Stimulated activated CD8-positive, alpha-beta memory T cell treated with anti-CD3 and anti-CD28 coated beads, Interleukin-12 subunit alpha, Interleukin-12 subunit beta, amount 100 ng/mL, for 24 hours (primary cell): ENCODE data around the gene NFATC3.

Experiments used
- DNase-seq: peaks from one replicate; pipeline ENCODE4 v3.0.0-alpha.2; 2020; ENCODE audit errors: extremely low read depth

The NFATC3 gene

DNA sequence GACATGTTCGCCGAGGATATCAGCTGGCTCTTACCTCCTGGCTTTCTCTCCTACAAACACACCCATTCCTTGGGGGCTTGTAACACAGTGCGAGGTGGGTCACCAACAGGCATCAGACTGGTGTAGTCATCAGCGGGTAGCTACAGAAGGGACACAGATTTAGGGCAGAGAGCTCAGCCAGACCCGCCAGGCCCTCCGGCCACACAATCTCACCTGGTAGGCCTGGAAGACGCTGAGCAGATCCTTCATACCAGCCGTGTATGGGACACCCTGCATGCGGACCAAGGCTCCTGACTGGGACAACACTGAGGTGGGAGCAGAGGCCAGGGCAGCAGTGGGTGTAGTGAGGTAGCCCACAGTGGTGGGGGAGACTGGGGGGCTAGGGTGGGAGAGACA, 145.0 kb downstream of the NFATC3 start:
- DNase-seq: no peak

DNA sequence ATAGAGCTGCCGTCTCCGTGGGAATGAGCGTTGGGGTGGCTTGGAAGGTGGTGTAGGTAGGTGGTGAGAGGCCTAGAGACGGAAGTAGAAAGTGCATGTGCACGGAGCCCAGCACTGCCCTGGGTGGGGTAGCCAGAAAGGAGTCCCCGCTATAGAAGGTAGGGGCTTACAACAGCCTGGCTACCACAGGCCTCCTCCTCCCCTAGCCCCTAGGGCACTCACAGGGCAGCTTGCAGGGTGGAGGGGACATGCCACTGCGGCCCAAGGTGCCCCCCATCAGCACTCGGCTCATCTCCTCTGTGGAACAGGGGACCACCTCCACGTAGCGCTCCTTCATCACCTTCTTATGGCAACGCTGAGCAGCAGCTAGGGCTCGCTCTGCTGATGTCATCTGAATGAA, 145.8 kb downstream of the NFATC3 start:
- DNase-seq: no peak

DNA sequence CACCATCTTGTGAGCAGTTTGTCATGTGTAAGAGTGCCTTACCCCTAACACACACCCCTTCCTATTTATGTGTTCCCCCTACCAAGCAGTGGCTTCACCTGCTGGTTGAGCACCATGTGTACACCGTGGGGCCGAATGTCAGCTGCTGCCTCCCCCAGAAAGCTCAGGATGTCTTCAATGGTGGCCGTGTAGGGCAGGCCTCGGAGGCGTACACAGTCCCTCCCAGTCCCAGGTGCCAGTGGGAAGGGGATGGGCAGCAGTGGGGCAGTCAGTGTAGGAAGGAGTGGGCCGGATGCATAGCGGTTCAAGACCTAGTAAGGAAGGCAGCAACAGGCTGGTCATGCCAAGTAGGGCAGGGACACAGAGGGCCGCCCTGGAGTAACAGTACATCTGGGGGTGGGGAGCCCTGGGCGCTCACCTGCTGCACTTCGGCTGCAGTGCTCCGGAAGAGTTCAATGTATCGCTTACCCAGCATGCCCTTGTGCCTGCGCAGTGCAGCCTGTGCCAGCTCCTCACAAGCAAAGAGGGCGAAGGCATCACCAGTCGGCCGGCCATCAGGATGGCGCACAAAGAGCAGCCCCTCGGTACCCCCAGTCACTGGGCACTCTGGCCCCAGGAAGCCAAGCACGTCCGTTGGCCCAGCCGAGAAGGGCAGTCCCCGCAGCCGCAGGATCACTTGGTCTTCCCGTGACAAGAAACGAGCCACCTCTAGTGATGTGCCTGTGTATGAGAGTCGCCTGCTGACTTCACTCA, 146.4 kb downstream of the NFATC3 start:
- no peak for DNase-seq

DNA sequence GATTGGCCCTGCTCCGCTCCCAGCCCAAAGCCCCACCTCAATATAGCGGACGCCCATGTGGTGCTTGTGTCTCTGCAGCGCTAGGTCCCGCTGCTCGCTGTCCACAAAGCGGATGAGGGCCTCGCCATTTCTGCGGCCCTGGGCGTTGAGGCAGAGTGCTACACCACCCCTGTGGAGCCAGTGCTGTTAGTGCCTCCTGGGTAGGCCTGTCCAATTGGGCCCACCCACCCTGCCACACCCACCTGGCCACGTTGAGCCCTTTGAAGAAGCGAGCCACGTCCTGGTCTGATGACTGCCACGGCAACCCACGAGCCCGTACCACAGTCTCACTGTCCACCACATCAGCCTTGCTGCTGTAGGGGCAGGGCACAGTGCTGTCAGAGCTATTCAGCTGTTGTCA, 147.2 kb downstream of the NFATC3 start:
- no peak for DNase-seq

DNA sequence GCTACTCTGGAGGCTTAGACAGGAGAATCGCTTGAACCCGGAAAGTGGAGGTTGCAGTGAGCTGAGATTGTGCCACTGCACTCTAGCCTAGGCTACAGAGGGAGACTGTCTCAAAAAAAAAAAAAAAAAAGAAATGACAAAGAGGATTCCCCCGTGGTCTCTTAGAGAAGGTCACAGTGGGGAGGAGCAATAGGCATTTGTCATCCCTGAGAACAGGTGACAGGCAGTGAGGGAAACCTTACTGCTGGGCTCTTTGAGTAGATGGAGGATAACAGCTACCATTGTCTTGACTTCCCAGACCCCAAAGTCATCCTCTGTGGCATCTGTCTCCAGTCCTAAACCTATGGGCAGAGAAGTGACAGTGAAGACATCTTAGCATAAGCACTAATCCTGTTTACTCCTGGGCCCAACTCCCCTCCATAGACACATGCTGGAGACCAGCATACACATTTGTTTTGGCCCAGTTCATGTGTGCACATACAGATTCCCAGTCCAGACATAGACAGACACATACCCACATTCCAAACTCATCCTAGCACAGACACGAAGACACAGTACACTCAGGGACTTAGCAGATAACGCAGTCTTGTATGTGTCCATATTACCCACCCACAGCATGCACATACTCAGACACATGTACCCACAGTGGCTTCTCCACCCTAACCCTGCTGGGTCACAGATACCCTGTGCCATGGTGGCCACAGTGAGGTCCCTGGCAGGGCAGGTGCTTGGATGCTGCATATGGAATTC, 148.1 kb downstream of the NFATC3 start:
- no peak for DNase-seq

DNA sequence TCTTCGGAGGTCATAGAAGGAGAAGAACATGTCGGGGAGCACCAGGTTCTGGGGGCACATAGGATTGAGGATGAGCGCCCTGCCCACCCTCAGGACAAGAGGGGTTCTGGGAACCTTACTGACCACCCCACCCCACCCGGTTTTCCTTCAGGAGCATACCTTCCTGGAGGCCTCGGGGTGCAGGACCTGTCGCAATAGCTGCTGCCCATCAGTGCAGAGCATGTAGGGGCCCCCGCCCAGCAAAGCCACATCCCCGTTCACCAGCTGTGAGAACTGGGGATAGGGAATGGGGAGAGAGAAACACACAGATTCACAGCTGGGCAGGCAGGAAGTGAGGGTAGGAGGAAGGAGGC, 148.6 kb downstream of the NFATC3 start:
- no peak for DNase-seq

DNA sequence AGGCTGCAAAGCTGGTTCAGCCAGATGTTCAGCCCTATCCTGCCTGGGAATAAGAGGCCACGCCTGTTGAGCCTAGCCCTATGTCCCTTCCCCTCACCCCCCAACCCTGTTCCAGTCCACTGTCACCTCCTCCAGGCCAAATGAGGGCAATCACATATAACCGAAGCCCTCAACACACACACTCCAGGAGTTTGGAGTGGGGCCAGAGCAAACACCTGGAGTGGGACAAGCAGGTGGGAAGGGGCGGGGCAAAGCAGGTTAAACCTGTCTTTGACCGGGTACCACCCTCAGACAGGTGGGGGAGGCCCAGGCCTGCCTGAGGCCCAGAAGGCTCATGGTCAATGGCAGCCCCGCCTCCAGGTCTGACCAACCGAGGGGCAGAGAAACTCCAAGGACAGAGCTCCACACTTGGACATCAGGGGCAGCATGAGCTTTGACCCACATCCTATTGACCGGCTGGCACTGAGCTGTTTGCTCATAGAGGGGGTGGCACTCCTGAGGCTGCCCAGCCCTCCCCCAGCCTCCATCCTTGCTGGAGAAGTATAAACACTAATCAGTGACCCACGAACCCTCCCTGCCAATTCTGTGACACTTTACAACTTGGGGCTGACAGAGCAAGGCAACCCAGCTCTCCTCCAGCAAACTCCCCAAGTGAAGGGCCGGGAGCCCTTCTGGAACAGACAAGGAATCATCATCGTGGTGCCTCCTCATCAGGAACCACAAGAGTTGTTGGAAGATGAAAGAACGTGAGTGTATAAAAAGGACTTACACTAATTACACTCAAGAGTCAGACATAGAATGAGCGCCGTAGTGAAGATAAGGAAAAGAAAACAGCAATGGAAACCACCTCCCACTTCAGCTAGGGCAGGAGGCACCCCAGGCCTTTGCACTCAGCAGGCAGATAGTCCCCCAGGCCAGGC, 149.3 kb downstream of the NFATC3 start:
- no peak for DNase-seq

DNA sequence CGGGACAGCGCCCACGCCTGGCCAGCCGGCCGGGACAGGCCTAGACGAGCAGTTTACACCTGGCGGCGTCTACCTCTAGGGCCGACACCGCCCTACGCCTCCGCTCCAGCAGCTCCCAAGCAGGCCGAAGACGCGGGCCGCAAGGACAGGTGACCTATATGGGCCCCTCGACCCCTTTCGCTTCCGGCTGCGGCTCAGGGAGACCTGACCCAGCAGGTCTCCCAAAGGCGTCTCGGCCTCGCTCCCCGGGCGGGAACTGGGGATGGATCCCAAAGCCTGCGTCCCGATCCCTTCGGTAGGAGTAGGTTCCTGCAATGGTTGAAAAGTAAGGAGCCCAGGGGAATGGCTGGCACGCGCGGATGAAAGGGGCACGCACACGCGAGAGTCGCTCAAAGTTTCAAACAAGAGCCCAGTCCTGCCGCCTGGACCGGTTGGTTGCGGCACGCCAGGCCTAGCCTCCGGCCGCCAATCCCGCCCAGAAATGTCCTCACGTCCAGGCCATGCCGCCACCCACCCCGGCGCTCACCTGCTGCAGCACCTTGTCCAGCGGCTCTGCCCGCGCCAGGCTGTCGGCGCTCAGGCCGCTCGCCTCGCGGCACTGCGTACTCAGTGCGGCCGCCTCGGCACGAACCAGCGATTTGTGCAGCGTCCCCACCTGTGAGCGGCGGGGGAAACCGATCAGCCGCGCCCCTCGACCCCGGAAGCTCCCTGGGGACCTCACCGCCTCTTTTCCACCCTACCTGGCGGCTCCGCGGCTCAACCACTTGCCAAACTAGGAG, 150.1 kb downstream of the NFATC3 start:
- DNase-seq: no peak

DNA sequence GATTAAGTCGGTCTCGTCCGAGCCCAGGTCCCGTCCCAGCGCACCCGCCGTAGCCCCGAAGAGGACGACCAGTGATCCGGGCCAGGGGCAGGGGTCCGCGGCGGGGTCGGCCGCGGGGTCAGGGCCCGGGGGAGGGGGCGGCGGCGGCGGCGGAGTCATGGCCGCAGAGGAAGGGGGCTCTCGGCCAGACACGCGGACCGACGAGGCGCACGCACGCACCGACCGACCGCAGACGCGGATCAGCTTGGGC, 150.6 kb downstream of the NFATC3 start, which contains the start of gene ESRP2:
TSS of gene ESRP2 (minus strand) at position 241 of the 250 bp plus-strand sequence. CDS start at position 159, 82 bp downstream.
- no peak for DNase-seq

DNA sequence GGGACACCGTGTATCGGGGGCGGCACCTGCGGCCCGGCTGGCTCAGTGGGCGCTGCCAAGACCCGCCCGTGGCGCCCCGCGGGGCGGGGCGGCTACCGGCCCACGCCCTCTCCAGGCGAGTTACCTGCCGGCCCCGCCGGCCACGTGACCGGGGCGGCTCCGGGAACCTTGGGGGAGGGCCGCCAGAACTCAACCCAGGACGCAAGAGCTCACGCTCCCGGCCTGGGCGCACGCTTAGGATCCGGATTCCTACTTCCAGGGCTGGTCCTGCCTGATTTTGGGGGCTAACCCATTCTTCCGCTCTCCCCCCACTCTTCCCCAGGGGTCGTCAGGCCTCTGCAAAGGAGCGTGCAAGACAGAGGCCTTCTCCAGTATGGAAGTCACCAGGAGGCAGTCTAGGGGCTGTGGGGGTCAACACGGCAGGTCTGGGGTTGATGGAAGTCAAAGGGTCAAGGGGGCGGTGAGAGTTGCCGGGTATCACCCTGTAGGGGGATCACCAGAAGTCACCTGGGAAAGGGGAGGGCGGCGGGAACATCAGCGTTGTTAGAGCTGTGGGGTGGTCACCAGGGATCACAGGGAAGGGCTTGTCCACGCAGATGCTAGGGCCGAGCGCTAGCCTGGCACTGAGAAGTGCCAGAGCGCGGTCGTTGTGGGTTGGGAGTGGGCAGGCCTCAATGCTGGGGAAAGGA, 151.1 kb downstream of the NFATC3 start:
- DNase-seq: no peak

DNA sequence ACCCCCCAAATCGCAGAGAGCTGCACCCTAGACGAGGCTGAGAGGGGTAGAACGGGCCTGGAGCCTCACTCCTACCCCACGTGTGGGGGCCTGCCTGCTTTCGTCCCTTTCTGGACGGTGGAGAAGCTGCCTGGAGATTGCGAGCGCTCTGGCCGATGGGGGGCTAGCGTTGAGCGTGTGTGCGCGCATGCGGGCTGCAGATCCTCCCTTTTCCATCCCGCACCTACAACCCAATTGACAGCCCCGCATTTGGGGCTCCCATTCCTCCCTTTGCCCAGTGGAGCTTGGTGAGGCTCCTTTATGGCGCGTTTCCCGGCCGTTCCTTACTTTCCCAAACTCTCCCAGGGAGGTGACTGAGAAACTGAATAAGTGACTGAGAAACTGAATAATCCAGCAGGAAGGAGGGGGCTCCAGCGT, 151.7 kb downstream of the NFATC3 start:
- no peak for DNase-seq

DNA sequence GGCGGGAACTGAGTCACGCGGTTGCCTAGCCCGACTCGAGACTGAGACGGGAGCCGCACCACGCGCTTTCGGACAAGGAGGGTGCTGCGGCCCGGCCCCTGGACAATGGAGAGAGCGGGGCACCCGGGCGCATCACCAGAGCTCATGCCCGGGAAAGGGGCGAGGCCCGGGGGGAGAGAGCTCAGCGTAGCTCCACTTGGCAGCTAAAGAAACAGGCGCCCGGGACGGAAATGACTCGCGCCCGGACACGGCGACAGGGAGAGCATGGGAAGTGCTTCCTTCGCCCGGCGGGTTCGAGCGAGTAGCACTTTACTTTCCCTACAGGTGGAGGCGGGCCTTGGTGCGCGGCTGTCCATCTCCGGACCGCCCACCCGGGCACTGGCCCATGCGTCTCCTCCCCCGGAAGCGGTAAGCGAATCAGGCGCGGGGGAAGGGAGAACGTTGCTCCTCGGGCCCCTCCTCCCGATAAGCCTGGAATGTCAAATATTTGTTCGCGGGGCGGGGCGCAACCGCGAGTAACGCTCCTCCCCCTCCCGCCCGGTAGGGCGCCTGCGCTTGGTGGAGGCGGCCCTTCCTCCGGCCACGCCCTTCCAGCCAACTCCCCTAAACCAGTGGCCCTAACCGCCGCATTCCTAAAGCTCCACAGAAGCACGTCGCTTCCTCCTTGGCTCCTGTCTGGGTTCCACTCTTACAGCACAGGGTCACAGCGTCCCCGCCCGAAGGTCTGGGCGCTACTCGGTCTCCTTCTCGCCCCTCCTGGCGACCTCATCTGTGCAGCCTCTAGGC, 152.3 kb downstream of the NFATC3 start:
- peak; percentile 75 for DNase-seq

DNA sequence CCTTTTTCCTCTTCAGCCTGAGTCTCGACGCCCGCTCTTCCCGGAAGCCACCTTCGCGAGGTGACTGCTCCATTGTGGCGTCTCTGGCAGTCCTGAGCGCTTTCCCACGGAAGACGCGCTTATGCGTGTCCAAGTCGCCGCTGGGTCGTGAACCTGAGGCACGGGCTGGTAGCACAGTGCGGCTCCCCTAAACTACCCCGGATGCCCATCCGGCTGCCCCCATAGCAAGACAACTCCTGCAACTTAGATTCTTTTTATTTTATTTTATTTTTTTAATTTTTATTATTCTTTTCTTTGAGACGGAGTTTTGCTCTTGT, 152.8 kb downstream of the NFATC3 start:
- DNase-seq: no peak

DNA sequence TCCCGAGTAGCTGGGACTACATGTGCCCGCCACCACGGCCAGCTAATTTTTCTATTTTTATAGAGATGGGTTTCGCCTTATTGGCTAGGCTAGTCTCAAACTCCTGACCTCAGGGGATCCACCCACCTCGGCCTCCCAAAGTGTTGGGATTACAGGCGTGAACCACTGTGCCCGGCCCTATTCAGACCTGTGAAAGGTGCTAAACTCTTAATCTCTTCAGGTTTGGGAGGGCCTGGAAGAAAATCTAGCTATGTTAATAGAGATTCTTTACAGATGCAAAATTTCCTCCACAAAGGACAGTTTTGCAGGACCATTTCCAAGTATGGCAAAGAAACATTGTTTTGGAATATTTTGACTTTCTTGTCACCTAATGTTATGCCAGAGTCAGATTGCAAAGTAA, 156.9 kb downstream of the NFATC3 start:
- DNase-seq: no peak

DNA sequence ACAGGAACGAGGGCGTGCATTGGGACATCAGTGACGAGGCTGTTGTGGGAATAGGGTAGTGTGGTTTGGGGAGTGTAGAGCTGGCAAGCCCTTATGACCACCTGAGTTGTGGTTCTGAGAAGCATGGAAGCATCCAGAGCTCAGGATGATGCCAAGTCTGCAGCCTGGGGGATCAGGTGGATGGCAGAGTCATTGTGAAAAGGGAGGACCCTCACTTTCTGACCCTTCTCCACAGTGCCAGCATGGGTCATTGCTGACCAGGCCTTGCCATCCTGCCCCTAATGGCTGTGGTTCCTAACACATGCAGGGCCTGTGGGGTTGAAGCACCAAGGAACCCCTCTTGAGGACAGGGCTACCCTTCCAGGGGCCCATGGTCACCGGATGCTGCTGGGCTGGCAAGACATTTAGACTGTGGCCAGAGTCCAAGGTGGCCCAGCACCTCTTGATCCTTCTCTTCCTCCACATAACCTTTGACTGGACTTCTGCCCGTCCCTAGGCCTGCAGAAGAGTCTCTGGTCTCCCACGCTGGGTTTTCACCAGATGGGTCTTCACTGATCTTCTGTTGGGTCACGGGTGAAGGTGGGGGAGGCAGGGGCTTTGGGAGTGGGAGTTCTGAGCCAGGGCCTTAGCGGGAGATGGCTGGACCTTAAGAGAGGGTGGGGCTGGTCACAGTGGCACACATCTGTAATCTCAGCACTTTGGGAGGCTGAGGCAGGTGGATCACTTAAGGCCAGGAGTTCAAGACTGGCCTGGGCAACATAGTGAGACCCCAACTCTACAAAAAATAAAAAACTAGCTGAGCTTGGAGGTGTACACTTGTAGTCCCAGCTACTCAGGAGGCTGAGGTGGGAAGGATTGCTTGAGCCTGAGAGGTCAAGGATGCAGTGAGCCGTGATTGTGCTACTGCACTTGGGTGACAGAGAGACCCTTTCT, 158.0 kb downstream of the NFATC3 start:
- no peak for DNase-seq

DNA sequence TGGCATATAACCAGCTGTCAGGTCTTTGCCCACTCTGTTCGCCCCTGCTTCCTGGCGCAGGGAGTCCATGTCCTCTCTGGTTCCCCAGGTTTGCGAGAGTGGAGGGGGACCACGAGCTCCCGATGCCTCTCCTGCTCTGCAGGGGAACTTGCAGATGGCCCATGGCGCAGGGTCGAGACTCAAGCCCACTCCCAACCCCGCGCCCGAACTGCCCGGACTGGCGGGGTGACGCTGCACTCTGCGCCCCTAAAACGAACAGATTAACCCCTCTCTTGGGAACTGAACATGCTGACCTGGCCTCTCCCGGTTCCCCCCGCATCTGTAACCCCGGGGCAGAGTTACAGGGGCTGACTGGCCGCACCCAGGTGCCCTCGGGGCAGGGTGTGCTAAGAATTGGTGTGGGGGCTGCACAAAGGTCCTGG, 159.3 kb downstream of the NFATC3 start:
- DNase-seq: no peak

DNA sequence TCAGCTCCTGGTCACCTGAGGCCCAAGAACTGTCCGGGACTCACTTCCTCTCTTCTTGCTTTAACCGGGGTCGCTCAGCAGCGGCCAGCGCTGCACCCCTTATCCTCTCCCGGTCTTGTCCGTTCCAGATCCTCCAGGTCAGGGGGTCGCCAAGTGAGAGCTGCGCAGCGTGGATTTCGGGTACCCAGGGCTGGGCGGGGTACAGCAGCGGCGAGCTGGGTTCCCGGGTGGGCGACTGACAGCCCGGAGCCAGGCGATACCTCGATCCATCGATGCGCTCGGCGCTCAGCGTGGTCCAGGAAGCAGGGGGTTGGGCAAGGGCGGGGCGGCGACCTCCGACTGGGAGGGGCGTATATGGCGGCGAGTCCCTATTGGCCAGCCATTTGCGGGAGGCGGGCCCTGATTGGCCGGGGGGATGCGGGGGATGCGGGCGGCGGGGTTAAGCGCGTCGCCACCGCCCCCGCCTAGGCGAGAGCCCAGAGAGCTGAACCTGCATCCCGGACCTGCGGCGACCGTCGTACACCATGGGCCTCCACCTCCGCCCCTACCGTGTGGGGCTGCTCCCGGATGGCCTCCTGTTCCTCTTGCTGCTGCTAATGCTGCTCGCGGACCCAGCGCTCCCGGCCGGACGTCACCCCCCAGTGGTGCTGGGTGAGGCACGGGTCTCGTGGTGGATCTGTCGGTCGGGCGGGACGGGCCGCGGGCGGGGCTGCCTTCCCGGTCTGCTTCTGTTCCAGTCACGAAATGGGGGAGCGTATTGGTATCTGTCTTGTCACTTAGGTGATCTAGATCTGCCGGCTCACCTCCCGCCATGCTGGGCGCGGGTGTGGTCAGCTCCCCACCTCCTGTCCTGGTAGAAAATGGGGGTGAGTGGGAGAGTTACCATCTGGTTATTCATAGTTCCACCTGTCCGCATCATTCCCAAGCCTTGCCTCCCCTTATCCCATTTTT, 160.0 kb downstream of the NFATC3 start, which contains the start of gene PLA2G15:
TSS of gene PLA2G15 (plus strand) at position 471 of the 951 bp plus-strand sequence. CDS start at position 525, 54 bp downstream.
- DNase-seq: peak; percentile 93

DNA sequence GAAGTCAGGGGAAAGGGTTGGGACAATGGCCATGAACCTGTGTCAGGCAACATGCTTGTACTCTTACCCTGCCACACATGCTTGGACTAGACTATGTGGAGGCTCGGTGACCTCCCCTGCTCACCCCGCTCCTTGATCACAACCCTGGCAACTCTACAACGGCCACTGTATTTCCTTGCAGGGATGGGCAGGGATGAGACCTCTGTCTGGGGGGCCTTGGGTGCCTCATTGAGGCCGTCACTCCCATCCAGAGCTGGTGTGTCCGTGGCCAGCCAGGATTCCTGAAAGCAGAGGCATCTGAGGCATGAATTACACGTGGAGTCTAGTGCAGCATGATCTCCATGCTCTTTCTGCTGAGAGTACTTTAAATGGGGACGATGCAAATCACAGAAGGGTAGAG, 161.0 kb downstream of the NFATC3 start:
- DNase-seq: no peak
